ENCODE data around the gene AIRE. TPM values are rescaled to one million over a fixed set of nuclear protein-coding genes. Genes with fewer than 3 reads are reported as not detected.
"Not testable (repeated sequence)": the region's sequence is repeated elsewhere in the genome, so short reads cannot be mapped to it uniquely, and the experiment has no call there.

Gene AIRE
- total and polyA plus RNA-seq, 4 donors = 0.10 to 1.1 (median 0.56) TPM

- no peaks in the 10 kb centered on the region for H3K27me3 ChIP-seq (ENCODE audit: control insufficient read depth, insufficient read depth, low read length)
- H3K27ac ChIP-seq (ENCODE audit: low read depth, low read length) = no peak overlapping the region
- H3K9me3 ChIP-seq (ENCODE audit: control insufficient read depth, insufficient read depth, low read length) = no peaks in the 10 kb centered on the region
- no peak for DNase-seq (ENCODE audit: low read depth in 4 of 6, low spot score in 6 of 6)
- WGBS (ENCODE audit: insufficient coverage) = 78% methylated on average over 42 of the region's 45 CpGs
- peaks cover 42% of the 10 kb centered on the region for H3K4me1 ChIP-seq (ENCODE audit: control insufficient read depth, insufficient read depth, low read length)
- peaks cover 73% of the 10 kb centered on the region for H3K36me3 ChIP-seq (ENCODE audit: control insufficient read depth, insufficient read depth, low read length)
- H3K4me3 ChIP-seq (ENCODE audit: low read depth, low read length) = no peak overlapping the region
Measured at GRCh38 chr21:44333509-44334328, 48.0 kb downstream of the AIRE start.

DNA sequence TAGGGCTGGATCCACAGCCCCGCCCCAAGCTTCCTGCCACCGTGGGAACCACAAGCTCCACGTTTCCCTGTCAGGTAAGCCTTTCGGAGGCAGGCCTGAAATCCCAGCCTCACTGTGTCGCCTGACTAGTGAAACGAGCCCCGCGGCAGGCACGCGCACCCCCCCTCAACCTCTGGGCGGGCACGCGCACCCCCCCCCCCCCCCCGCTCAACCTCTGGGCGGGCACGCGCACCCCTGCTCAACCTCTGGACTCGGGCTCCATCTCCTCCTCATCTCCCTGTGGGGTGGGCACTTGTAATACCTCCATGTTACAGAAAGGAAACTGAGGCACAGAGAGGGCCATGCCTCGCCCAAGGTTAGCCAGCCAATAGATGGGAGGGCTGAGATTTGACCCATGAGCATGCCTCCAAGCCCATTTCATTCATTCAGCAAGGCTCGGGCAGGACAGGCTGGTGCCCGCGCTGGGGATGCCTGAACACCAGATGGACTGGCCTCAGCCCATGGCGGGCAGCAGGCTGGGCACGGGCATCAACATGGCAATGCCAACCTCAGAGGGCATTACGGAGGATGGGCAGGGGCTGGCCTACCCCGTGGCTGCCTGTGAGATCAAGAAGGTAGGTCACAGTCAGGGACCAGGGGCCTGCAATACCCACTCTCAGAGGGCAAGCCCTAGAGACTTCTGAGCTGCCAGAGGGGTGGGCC lies 48.8 kb downstream of the AIRE start:
- Histone ChIP-seq H3K4me3 (ENCODE audit: low read depth, low read length) (no peak overlapping the region), H3K36me3 (ENCODE audit: control insufficient read depth, insufficient read depth, low read length) (peaks cover 66% of the 10 kb centered on the region), H3K4me1 (ENCODE audit: control insufficient read depth, insufficient read depth, low read length) (peaks cover 44% of the 10 kb centered on the region), H3K9me3 (ENCODE audit: control insufficient read depth, insufficient read depth, low read length) (no peaks in the 10 kb centered on the region), H3K27ac (ENCODE audit: low read depth, low read length) (no peak overlapping the region), H3K27me3 (ENCODE audit: control insufficient read depth, insufficient read depth, low read length) (no peaks in the 10 kb centered on the region)
- no peak for DNase-seq (ENCODE audit: low read depth in 4 of 6, low spot score in 6 of 6)
- 93% methylated on average over 11 of the region's 26 CpGs for WGBS (ENCODE audit: insufficient coverage)

GRCh38 chr21:44335266-44336059 lies 49.8 kb downstream of the AIRE start:
- DNase-seq (ENCODE audit: low read depth in 4 of 6, low spot score in 6 of 6) = no peak
- 95% methylated on average over 22 of the region's 24 CpGs for WGBS (ENCODE audit: insufficient coverage)
- Histone ChIP-seq H3K36me3 (ENCODE audit: control insufficient read depth, insufficient read depth, low read length) (peaks cover 56% of the 10 kb centered on the region), H3K9me3 (ENCODE audit: control insufficient read depth, insufficient read depth, low read length) (no peaks in the 10 kb centered on the region), H3K27me3 (ENCODE audit: control insufficient read depth, insufficient read depth, low read length) (no peaks in the 10 kb centered on the region), H3K27ac (ENCODE audit: low read depth, low read length) (no peak overlapping the region), H3K4me3 (ENCODE audit: low read depth, low read length) (no peak overlapping the region), H3K4me1 (ENCODE audit: control insufficient read depth, insufficient read depth, low read length) (peaks cover 48% of the 10 kb centered on the region)

DNA sequence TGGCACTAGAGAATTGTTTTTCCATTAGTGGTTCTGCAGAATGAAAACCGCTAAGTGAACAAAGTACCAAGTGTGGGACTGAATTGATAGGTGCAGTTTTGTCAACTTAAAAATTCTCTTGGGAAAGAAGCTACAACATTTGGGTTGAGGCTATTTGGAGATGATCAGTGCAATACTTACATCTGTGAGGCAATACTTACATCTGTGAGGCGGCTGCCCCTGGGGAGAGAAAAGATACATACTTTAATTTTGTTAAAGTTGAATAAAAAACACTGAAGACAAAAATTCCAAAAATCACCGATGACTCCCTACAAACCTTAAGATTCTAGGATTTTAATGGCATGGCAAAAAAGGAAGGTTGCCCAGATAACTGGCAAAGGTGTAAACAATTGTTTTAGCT lies 51.8 kb downstream of the AIRE start:
- no peaks in the 10 kb centered on the region for H3K27me3 ChIP-seq (ENCODE audit: control insufficient read depth, insufficient read depth, low read length)
- no peak for DNase-seq (ENCODE audit: low read depth in 4 of 6, low spot score in 6 of 6)
- H3K4me1 ChIP-seq (ENCODE audit: control insufficient read depth, insufficient read depth, low read length) = peaks cover 36% of the 10 kb centered on the region
- H3K36me3 ChIP-seq (ENCODE audit: control insufficient read depth, insufficient read depth, low read length) = peaks cover 39% of the 10 kb centered on the region
- no peaks in the 10 kb centered on the region for H3K9me3 ChIP-seq (ENCODE audit: control insufficient read depth, insufficient read depth, low read length)
- H3K4me3 ChIP-seq (ENCODE audit: low read depth, low read length) = no peak overlapping the region
- peak overlapping the region; percentile 90 for H3K27ac ChIP-seq (ENCODE audit: low read depth, low read length)
- WGBS (ENCODE audit: insufficient coverage) = 60% methylated on average over 1 of the region's 3 CpGs

DNA sequence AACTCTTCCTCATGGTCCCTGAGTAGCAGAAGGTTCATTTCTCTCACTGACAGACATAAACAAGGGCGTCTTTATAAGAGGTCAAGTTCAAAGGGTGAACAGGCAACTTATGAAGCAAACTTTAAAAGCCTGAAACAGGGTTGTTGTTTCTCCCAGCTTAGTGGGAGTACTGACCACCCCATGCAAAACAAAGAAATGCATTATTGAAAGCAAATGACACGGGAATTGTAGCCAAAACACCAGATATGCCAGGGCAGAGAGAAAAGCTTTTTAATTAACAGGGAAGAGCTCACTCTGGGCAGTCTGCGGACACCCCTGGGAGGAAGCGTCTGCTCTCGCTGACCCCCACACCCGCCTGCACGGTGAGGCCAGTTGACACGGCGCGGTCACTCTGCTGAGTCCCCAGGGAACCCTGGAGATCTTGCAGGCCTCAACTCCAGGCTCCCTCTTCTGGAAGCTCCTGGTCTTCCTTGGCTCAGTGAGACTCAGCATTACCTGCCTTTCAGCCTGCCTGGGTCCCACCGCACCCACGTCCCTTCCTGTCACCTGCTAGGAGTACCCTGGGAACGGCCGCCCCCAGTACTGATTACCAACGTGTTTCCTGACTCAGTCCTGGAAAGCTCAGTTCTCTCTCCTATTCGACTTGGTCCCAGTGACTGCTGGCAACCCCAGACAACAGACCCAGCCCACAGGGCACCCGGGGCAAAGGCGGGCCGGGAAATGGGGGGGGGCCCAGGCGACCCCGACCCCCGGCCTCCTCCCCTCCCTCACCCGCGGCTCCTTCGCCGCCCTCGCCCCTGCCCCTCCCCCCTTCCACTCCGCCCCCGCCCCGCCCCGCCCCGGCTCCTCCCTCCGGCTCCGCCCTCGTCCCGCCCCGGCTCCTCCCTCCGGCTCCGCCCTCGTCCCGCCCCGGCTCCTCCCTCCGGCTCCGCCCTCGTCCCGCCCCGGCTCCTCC lies 52.5 kb downstream of the AIRE start:
- DNase-seq (ENCODE audit: low read depth in 4 of 6, low spot score in 6 of 6) = peak in 5 of 6 donors; percentile 21 to 78 (median 22)
- Histone ChIP-seq H3K4me1 (ENCODE audit: control insufficient read depth, insufficient read depth, low read length) (peaks cover 32% of the 10 kb centered on the region), H3K36me3 (ENCODE audit: control insufficient read depth, insufficient read depth, low read length) (peaks cover 32% of the 10 kb centered on the region), H3K4me3 (ENCODE audit: low read depth, low read length) (peak overlapping the region; percentile 40), H3K27ac (ENCODE audit: low read depth, low read length) (peak overlapping the region; percentile 90), H3K9me3 (ENCODE audit: control insufficient read depth, insufficient read depth, low read length) (no peaks in the 10 kb centered on the region), H3K27me3 (ENCODE audit: control insufficient read depth, insufficient read depth, low read length) (no peaks in the 10 kb centered on the region)
- 3% methylated on average over 21 of the region's 47 CpGs for WGBS (ENCODE audit: insufficient coverage)

GRCh38 chr21:44338971-44339910 lies 53.6 kb downstream of the AIRE start, which contains the start of gene CFAP410:
TSS of gene CFAP410 (minus strand) at chr21:44339390. CDS start at chr21:44339194, 196 bp downstream.
- H3K27me3 ChIP-seq (ENCODE audit: control insufficient read depth, insufficient read depth, low read length) = no peaks in the 10 kb centered on the region
- no peaks in the 10 kb centered on the region for H3K9me3 ChIP-seq (ENCODE audit: control insufficient read depth, insufficient read depth, low read length)
- H3K4me3 ChIP-seq (ENCODE audit: low read depth, low read length) = peak within 1 kb of the TSS; percentile 94
- peaks cover 21% of the 10 kb centered on the region for H3K36me3 ChIP-seq (ENCODE audit: control insufficient read depth, insufficient read depth, low read length)
- peaks cover 24% of the 10 kb centered on the region for H3K4me1 ChIP-seq (ENCODE audit: control insufficient read depth, insufficient read depth, low read length)
- under 1% methylated on average over 73 of the region's 90 CpGs for WGBS (ENCODE audit: insufficient coverage)
- peak within 1 kb of the TSS; percentile 96 for H3K27ac ChIP-seq (ENCODE audit: low read depth, low read length)
- DNase-seq (ENCODE audit: low read depth in 4 of 6, low spot score in 6 of 6) = peak; percentile 85 to 98 (median 90)

- H3K4me1 ChIP-seq (ENCODE audit: control insufficient read depth, insufficient read depth, low read length) = peaks cover 15% of the 10 kb centered on the region
- 92% methylated on average over 11 of the region's 12 CpGs for WGBS (ENCODE audit: insufficient coverage)
- H3K9me3 ChIP-seq (ENCODE audit: control insufficient read depth, insufficient read depth, low read length); DNase-seq (ENCODE audit: low read depth in 4 of 6, low spot score in 6 of 6); H3K36me3 ChIP-seq (ENCODE audit: control insufficient read depth, insufficient read depth, low read length); H3K27ac ChIP-seq (ENCODE audit: low read depth, low read length); H3K4me3 ChIP-seq (ENCODE audit: low read depth, low read length); H3K27me3 ChIP-seq (ENCODE audit: control insufficient read depth, insufficient read depth, low read length): not testable (repeated sequence)
Measured at GRCh38 chr21:44341726-44342458, 56.2 kb downstream of the AIRE start.

DNA sequence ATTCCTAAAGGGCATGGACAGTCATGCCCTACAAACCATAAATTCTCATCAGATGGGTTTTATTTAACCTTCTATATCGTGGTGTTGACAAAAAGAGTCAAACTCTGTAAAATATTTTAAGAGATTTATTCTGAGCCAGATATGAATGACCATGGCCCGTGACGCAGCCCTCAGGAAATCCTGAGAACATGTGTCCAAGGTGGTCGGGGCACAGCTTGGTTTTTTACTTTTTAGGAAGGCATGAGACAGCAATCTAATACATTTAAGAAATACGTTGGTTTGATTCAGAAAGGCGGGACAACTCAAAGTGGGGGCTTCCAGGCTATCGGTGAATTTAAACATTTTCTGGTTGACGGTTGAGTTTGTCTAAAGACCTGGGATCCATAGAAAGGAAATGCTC lies 57.3 kb downstream of the AIRE start:
- not testable (repeated sequence) for H3K9me3 ChIP-seq (ENCODE audit: control insufficient read depth, insufficient read depth, low read length); H3K27ac ChIP-seq (ENCODE audit: low read depth, low read length); DNase-seq (ENCODE audit: low read depth in 4 of 6, low spot score in 6 of 6); H3K27me3 ChIP-seq (ENCODE audit: control insufficient read depth, insufficient read depth, low read length); H3K36me3 ChIP-seq (ENCODE audit: control insufficient read depth, insufficient read depth, low read length); H3K4me3 ChIP-seq (ENCODE audit: low read depth, low read length)
- WGBS (ENCODE audit: insufficient coverage) = 90% methylated on average over 7 of the region's 8 CpGs
- peaks cover 11% of the 10 kb centered on the region for H3K4me1 ChIP-seq (ENCODE audit: control insufficient read depth, insufficient read depth, low read length)

Data from spinal cord (tissue), 10 donors.